Pancreas (tissue), 10 donors: ENCODE results near the gene SHB. TPM values are rescaled to one million over a fixed set of nuclear protein-coding genes. Genes with fewer than 3 reads are reported as not detected.

Source experiments
- ATAC-seq, 4 donors: fragments of 200-7000 bp; cut with Tn5 transposase; one replicate each; pipeline versions ENCODE4 v1.8.0 to v1.9.1; 2020; ENCODE audit warnings: mild to moderate bottlenecking in 4 of 4, moderate library complexity in 4 of 4
- DNase-seq, 6 donors: peaks; one replicate each; pipeline ENCODE4 v3.0.0-alpha.2; 2020
- FAIRE-seq: peaks from 2 replicates; lab custom pipeline; 2012; peaks lifted over from hg19 to GRCh38; lab: Jason Lieb, UNC
- H3K27ac ChIP-seq, 4 donors: fragments of 200-600 bp; sonication (generic); 1 replicate in 3 of 4; 2 replicates in 1 of 4; pipeline versions ENCODE4 v1.5.0 to v1.8.0; 2020
- H3K27me3 ChIP-seq, 4 donors: fragments of 200-600 bp; one replicate each; pipeline ENCODE4 v1.8.0; 2021
- H3K36me3 ChIP-seq, 3 donors: fragments of 200-600 bp; sonication (generic) in 1 of 3; one replicate each; pipeline versions ENCODE4 v1.5.0 to v1.8.0; 2020 to 2021
- H3K4me1 ChIP-seq, 3 donors: fragments of 200-600 bp; one replicate each; pipeline ENCODE4 v1.8.0; 2021
- H3K4me3 ChIP-seq, 4 donors: fragments of 200-600 bp; sonication (generic) in 2 of 4; one replicate each; pipeline versions ENCODE4 v1.5.0 to v1.8.0; 2020 to 2021
- H3K9me3 ChIP-seq, 4 donors: fragments of 200-600 bp; one replicate each; pipeline ENCODE4 v1.8.0; 2021
- CTCF ChIP-seq, 4 donors: fragments of 200-600 bp; sonication (generic) in 3 of 4; IDR thresholded peaks; one replicate each; pipeline versions ENCODE4 v1.5.0 to v1.8.0; 2021; ENCODE audit warnings: antibody characterized with exemption in 4 of 4
- WGBS, 2 donors: extraction: QIAGEN DNeasy Blood & Tissue Kit; methylation state at CpG; one replicate each; pipeline ENCODE4 v1.1.7; 2013; 5-methylcytosine and 5-hydroxymethylcytosine counted together
- intact Hi-C, 3 donors: fragments of 100-400 bp; cut with DNase I; formaldehyde crosslinking; loops; one replicate each; pipeline versions ENCODE4 v1.11.1 to v1.14.2; 2022
- polyA plus RNA-seq, 2 donors: library from polyadenylated mRNA; stranded (reverse); fragments of 200-250 nt; gene quantifications; one replicate each; pipeline ENCODE4 v1.2.3, GENCODE V29; 2013
- total RNA-seq, 6 donors: library from RNA; stranded (reverse); fragmentation: NEBNext Ultra II Directional in 4 of 6; extraction: Animal tissue kit (Norgen Biotek cat#: 25700) in 4 of 6; gene quantifications; one replicate each; pipeline versions ENCODE4 v1.2.1 to v1.2.4, GENCODE V29; 2021 to 2023
- donor health status: healthy with polysubstance abuse.
- donor health status: DM: no; HTN: no; CAD: no; lungs with moderate emphysema.
- donor health status: DM: no; HTN: no; CAD: no.
- donor health status: control.
- donor health status: control.
- donor health status: Bipolar disorder and iron deficiency.
- donor health status: DM: yes; HTN: yes; CAD: no.
- donor health status: DM: no; HTN: no; CAD: no.
- donor health status: DM: no; HTN: no; CAD: no.
- donor health status: DM: yes; HTN: yes; CAD: no.

SHB gene
- total and polyA plus RNA-seq, 8 donors = 11.5 to 24.2 (median 19.2) TPM

- Histone ChIP-seq H3K9me3 (no peaks in the 10 kb centered on the region), H3K27me3 (no peaks in the 10 kb centered on the region), H3K36me3 (no peaks in the 10 kb centered on the region), H3K4me3 (no peak overlapping the region), H3K4me1 (peaks cover 0 to 12% (median 7%) of the 10 kb centered on the region in 3 donors), H3K27ac (no peak overlapping the region)
- no peak for TF ChIP-seq CTCF (IDR thresholded peaks at IDR 0.05)
- ATAC-seq (no peak), DNase-seq (peak in 1 of 6 donors; percentile 29), FAIRE-seq (no peak)
- WGBS, 2 donors = 94 to 95% methylated on average over 12 of the region's 12 CpGs
- intact Hi-C loops = no loop called here
These were observed 64.0 kb downstream of the SHB start for GRCh38 chr9:38004809-38005560.

DNA sequence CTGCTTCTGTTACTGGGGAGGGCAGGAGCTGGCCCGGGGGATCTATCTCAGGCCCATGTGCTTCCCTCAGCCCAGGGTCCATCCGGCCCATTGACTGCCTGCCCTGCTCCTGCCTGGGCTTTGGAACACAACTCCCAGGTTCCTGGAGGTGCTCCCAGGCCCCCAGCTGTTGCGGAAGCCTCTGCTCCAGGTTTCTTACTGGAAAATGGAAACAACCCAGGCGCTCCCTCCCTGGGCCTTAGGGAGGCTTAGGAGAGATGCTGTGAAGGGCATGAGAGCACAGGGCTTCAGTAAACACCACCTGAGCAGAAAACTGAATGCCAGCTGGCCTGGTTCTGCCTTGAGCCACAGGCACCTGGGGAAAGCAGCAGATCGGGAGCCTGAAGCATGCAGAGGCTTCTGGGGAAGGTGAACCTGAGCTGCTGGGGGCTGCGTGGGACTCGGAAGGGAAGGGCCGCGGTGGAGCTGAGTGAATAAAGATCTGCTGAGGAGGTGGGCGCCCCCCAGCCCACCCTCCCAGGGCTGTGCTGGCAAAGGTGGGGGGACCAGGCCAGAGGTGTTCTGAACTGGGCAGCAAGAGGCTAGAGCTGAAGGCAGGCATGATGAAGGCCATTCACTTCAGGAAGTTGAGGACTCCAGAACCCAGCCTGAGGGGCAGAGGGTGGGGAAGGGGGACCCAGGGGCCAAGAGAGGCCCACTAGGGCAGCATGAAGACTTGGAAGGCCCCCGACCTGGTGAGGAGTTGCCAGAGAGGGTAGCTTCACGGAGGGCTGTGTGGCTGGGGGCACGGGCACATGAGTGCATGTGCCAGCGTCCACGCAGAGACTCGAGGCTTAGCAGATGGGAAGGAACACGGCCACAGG is 64.8 kb downstream of the SHB start:
- no peak overlapping the region for H3K27ac ChIP-seq

GRCh38 chr9:38003230-38003629 is 65.8 kb downstream of the SHB start:
- H3K9me3 ChIP-seq = no peaks in the 10 kb centered on the region
- peaks cover 0 to 11% (median 0%) of the 10 kb centered on the region in 3 donors for H3K4me1 ChIP-seq
- ATAC-seq (no peak), DNase-seq (peak in 1 of 6 donors; percentile 36), FAIRE-seq (no peak)
- H3K27ac ChIP-seq = no peak overlapping the region
- TF ChIP-seq CTCF (IDR thresholded peaks at IDR 0.05) = no peak
- 80 to 81% methylated on average over 8 of the region's 8 CpGs for WGBS, 2 donors
- H3K36me3 ChIP-seq = no peaks in the 10 kb centered on the region
- H3K27me3 ChIP-seq = no peaks in the 10 kb centered on the region
- intact Hi-C loops = no loop called here
- H3K4me3 ChIP-seq = no peak overlapping the region

More for the DNA sequence above, 64.8 kb downstream of the SHB start:
- peaks cover 0 to 17% (median 7%) of the 10 kb centered on the region in 3 donors for H3K4me1 ChIP-seq
- H3K27me3 ChIP-seq = no peaks in the 10 kb centered on the region
- intact Hi-C loops = no loop called here
- H3K9me3 ChIP-seq = no peaks in the 10 kb centered on the region
- ATAC-seq (peak in 2 of 4 donors; percentile 44 to 55), DNase-seq (peak in 1 of 6 donors; percentile 66), FAIRE-seq (no peak)
- no peak overlapping the region for H3K4me3 ChIP-seq
- no peak for TF ChIP-seq CTCF (IDR thresholded peaks at IDR 0.05)
- WGBS, 2 donors = 81 to 88% methylated on average over 17 of the region's 17 CpGs
- no peaks in the 10 kb centered on the region for H3K36me3 ChIP-seq

GRCh38 chr9:38001430-38001829 is 67.6 kb downstream of the SHB start:
- intact Hi-C loops = no loop called here
- H3K27me3 ChIP-seq = no peaks in the 10 kb centered on the region
- no peaks in the 10 kb centered on the region for H3K36me3 ChIP-seq
- DNase-seq (peak in 2 of 6 donors; percentile 19 to 42), FAIRE-seq (no peak), ATAC-seq (no peak)
- H3K4me1 ChIP-seq = peaks cover 0 to 5% (median 0%) of the 10 kb centered on the region in 3 donors
- no peaks in the 10 kb centered on the region for H3K9me3 ChIP-seq
- no peak overlapping the region for H3K4me3 ChIP-seq
- H3K27ac ChIP-seq = no peak overlapping the region
- TF ChIP-seq CTCF (IDR thresholded peaks at IDR 0.05) = no peak
- 84 to 88% methylated on average over 7 of the region's 7 CpGs for WGBS, 2 donors
